GM23248 (cell line): Measurements from ENCODE around the gene ABCA2.

Experiments used
- EZH2 ChIP-seq: fragments of 200-600 bp; sonication (generic); IDR thresholded peaks from 2 replicates; pipeline ENCODE4 v1.6.1; 2018; ENCODE audit warnings: antibody characterized with exemption, mild to moderate bottlenecking; ENCODE audit not compliant: insufficient read depth, poor library complexity, severe bottlenecking
- EZH2phosphoT487 ChIP-seq: fragments of 200-600 bp; sonication (generic); IDR thresholded peaks from 2 replicates; pipeline ENCODE4 v1.6.1; 2018; ENCODE audit warnings: antibody characterized with exemption, moderate library complexity, mild to moderate bottlenecking, low read depth; ENCODE audit not compliant: insufficient read depth

DNA sequence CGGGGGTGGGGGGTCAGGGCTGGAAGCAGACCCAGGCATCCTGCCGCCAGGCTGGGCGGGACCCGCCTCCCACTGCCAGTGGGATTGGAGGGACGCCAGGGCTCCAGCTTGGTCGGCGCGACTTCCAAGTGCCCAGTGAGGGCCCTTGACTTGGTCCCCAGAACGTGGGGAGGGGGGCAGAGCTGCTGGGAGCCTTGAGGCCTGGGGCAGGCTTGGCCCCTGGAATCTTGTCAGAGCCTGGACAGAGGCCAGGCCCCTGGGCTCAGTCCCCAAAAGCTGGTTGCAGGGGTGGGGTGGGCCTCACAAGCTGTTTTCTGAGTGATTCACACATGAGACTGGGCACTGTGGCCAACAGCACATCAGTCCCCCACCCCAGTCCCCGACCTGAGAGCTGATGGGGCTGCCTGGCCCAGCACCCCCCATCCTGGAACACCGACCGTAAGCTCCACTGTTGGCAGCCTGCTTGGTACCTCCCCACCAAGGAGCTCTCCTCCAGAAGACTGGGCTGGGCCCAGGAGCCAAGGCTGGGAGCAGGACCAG, 32.2 kb downstream of the ABCA2 start:
- no peak for TF ChIP-seq EZH2
- TF ChIP-seq EZH2phosphoT487: no peak
